22Rv1 (cell line): ENCODE measurements around the gene SYNE1.

Source experiments
- H3K27ac ChIP-seq: fragments of 450-650 bp; 2 replicates; pipeline ENCODE4 v1.5.1; 2017
- CTCF ChIP-seq: fragments of 450-650 bp; IDR thresholded peaks from 2 replicates; pipeline ENCODE4 v1.5.1; 2017; ENCODE audit warnings: mild to moderate bottlenecking
- ZFX ChIP-seq: fragments of 450-650 bp; IDR thresholded peaks from 2 replicates; pipeline ENCODE4 v1.6.1; 2017; ENCODE audit warnings: antibody characterized with exemption, borderline replicate concordance

SYNE1 gene

GRCh38 chr6:152323376-152323775 lies 313.8 kb downstream of the SYNE1 start:
- no peak for TF ChIP-seq CTCF
- TF ChIP-seq ZFX: no peak
- no peak overlapping the region for H3K27ac ChIP-seq

DNA sequence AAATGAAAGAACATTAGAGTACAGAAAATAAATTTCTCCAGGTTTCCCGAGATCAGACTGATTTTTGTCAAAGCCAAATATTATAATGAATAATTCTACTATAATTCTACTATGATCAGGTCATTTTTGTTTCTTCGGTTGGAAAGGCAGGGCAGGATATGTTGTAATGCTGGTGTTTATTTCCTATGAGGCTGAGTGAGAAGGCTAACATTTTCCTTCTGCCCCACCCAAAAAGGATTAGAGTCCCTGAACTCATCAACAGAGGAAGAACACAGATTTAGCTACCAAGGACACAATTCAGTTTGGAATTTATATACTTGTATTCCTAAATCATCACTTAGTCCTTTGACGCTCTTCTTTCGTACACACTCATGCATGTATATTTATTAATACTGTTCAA lies 318.9 kb downstream of the SYNE1 start:
- no peak overlapping the region for H3K27ac ChIP-seq
- no peak for TF ChIP-seq CTCF
- no peak for TF ChIP-seq ZFX

GRCh38 chr6:152316024-152316423 lies 321.1 kb downstream of the SYNE1 start:
- no peak for TF ChIP-seq CTCF
- no peak for TF ChIP-seq ZFX
- no peak overlapping the region for H3K27ac ChIP-seq

- H3K27ac ChIP-seq: no peak overlapping the region
- TF ChIP-seq CTCF (no peak), ZFX (no peak)
Observed at GRCh38 chr6:152314483-152314832, 322.7 kb downstream of the SYNE1 start.

- TF ChIP-seq ZFX (no peak), CTCF (no peak)
- H3K27ac ChIP-seq: no peak overlapping the region
Observed at GRCh38 chr6:152313542-152314482, 323.4 kb downstream of the SYNE1 start.

DNA sequence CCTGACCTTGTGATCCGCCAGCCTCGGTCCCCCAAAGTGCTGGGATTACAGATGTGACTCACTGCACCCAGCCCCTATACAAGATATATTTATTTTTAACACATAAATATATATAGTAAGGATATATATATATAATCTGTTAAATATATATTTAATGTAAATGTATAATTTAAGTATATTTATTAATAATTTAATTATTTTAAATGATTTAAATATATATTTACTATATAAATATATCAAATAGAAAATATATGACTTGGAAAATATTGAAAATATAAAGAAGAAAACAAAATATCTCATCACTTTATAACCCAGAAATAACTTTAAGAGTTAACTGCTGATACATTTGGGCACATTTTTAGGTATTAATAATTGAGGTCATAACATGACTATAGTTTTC lies 324.7 kb downstream of the SYNE1 start:
- TF ChIP-seq CTCF: no peak
- no peak for TF ChIP-seq ZFX

GRCh38 chr6:152310371-152310954 lies 326.7 kb downstream of the SYNE1 start:
- TF ChIP-seq CTCF: no peak
- TF ChIP-seq ZFX: no peak

More for the DNA sequence above, 324.7 kb downstream of the SYNE1 start:
- H3K27ac ChIP-seq: no peak overlapping the region

More at GRCh38 chr6:152310371-152310954, 326.7 kb downstream of the SYNE1 start:
- no peak overlapping the region for H3K27ac ChIP-seq
